ENCODE measurements around the gene CROCC2. TPM values are rescaled to one million over a fixed set of nuclear protein-coding genes. Genes with fewer than 3 reads are reported as not detected.

Gene CROCC2
- total RNA-seq, 2 donors from 2014 or later = not detected

GRCh38 chr2:241036964-241037421, 130.9 kb downstream of the CROCC2 start:
- H3K27me3 ChIP-seq (replicated peaks; ENCODE audit: insufficient read depth) = no peaks in the 10 kb centered on the region
- peaks cover 53% of the 10 kb centered on the region for H3K36me3 ChIP-seq
- no peak for TF ChIP-seq CTCF (IDR thresholded peaks at IDR 0.05)
- peak overlapping the region; percentile 58 for H3K4me3 ChIP-seq
- H3K27ac ChIP-seq = no peak overlapping the region
- ATAC-seq (ENCODE audit: insufficient number of reproducible peaks, low FRiP score, low read depth) (no peak), DNase-seq (ENCODE audit: low spot score) (no peak)
- H3K9me3 ChIP-seq = no peaks in the 10 kb centered on the region
- H3K4me1 ChIP-seq (ENCODE audit: control insufficient read depth in 1 of 2, low read depth in 2 of 2) = peaks cover 0 to 8% of the 10 kb centered on the region in 2 donors

- no peak for TF ChIP-seq CTCF (IDR thresholded peaks at IDR 0.05)
- Histone ChIP-seq H3K4me1 (ENCODE audit: control insufficient read depth in 1 of 2, low read depth in 2 of 2) (peaks cover 0 to 8% of the 10 kb centered on the region in 2 donors), H3K27ac (no peak overlapping the region), H3K27me3 (replicated peaks; ENCODE audit: insufficient read depth) (no peaks in the 10 kb centered on the region), H3K4me3 (no peak overlapping the region), H3K9me3 (no peaks in the 10 kb centered on the region), H3K36me3 (peaks cover 58% of the 10 kb centered on the region)
- no peak for ATAC-seq (ENCODE audit: insufficient number of reproducible peaks, low FRiP score, low read depth)
- DNase-seq (ENCODE audit: low spot score) = no peak
Measured at GRCh38 chr2:241037498-241037897, 131.4 kb downstream of the CROCC2 start.

GRCh38 chr2:241038374-241039180, 132.4 kb downstream of the CROCC2 start:
- peaks cover 0 to 8% of the 10 kb centered on the region in 2 donors for H3K4me1 ChIP-seq (ENCODE audit: control insufficient read depth in 1 of 2, low read depth in 2 of 2)
- no peak for TF ChIP-seq CTCF (IDR thresholded peaks at IDR 0.05)
- no peaks in the 10 kb centered on the region for H3K9me3 ChIP-seq
- ATAC-seq (ENCODE audit: insufficient number of reproducible peaks, low FRiP score, low read depth) (no peak), DNase-seq (ENCODE audit: low spot score) (no peak)
- no peak overlapping the region for H3K4me3 ChIP-seq
- H3K27me3 ChIP-seq (replicated peaks; ENCODE audit: insufficient read depth) = no peaks in the 10 kb centered on the region
- no peak overlapping the region for H3K27ac ChIP-seq
- H3K36me3 ChIP-seq = peaks cover 52% of the 10 kb centered on the region

- H3K4me1 ChIP-seq (ENCODE audit: control insufficient read depth in 1 of 2, low read depth in 2 of 2) = peaks cover 0 to 8% of the 10 kb centered on the region in 2 donors
- no peak for ATAC-seq (ENCODE audit: insufficient number of reproducible peaks, low FRiP score, low read depth)
Measured at GRCh38 chr2:241039416-241039815, 133.3 kb downstream of the CROCC2 start.

More at GRCh38 chr2:241039416-241039815, 133.3 kb downstream of the CROCC2 start:
- no peak for DNase-seq (ENCODE audit: low spot score)
- no peaks in the 10 kb centered on the region for H3K27me3 ChIP-seq (replicated peaks; ENCODE audit: insufficient read depth)
- H3K4me3 ChIP-seq = no peak overlapping the region
- no peak overlapping the region for H3K27ac ChIP-seq
- TF ChIP-seq CTCF (IDR thresholded peaks at IDR 0.05) = no peak
- no peaks in the 10 kb centered on the region for H3K9me3 ChIP-seq
- H3K36me3 ChIP-seq = peaks cover 51% of the 10 kb centered on the region
